ENCODE data around the gene DHRS12.
A peak's percentile ranks its signal among the peaks of the same experiment; 100 is the strongest.

Gene DHRS12

DNA sequence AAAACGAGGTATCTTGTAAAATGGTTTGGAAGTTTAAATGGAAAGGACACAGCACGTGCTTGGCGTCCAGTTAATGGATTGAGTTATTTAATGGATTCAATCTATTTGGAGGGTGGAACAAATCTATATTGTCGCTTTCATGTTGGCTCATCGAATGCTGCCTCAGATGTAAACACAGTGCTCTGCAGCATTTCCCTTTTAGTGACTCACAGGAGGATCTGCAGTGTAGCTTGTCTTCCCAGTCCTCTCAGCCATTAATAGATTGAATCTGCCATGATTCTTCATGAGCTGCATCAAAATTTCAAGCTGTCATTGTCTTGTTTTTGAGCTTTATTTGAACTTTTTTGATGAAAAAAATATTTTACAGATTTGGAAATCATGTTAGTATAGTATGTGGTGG, 44.7 kb downstream of the DHRS12 start:
- DNase-seq (ENCODE audit: low spot score): no peak

DNA sequence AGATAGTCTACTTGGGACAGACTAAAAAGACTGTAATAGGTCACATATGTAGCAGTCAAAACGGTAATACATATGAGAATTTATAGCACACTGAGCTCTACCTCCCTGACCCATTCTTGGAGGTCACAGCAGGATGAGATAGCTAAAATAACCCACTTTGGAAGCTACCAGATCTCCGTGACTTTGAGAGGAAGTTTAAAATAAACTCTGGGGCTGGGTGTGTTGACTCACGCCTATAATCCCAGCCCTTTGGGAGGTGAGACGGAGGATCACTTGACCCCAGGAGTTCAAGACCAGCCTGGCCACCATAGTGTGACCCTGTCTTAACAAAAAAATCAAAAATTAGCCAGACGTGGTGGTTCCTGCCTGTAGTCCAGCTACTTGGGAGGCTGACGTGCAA, 45.3 kb downstream of the DHRS12 start:
- DNase-seq (ENCODE audit: low spot score): no peak

DNA sequence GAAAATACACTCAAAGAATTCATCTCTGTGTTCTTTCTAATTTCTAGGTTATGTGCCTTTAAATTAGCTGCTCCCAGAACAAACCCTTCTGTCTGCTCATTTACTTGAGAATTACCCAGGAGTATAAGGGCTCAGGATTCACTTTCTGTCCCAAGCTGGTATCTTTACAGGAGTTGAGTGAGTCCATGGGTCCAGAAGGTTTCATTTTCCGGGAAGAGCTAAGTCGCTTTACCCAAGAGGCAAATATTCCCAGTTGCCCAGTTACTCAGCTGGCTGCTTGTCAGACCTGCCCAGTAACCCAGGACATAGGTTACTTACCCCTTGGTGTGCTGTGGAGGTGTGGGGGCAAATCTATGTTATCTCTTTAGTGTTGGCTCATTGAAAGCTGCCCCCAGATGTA, 47.3 kb downstream of the DHRS12 start:
- DNase-seq (ENCODE audit: low spot score): no peak

DNA sequence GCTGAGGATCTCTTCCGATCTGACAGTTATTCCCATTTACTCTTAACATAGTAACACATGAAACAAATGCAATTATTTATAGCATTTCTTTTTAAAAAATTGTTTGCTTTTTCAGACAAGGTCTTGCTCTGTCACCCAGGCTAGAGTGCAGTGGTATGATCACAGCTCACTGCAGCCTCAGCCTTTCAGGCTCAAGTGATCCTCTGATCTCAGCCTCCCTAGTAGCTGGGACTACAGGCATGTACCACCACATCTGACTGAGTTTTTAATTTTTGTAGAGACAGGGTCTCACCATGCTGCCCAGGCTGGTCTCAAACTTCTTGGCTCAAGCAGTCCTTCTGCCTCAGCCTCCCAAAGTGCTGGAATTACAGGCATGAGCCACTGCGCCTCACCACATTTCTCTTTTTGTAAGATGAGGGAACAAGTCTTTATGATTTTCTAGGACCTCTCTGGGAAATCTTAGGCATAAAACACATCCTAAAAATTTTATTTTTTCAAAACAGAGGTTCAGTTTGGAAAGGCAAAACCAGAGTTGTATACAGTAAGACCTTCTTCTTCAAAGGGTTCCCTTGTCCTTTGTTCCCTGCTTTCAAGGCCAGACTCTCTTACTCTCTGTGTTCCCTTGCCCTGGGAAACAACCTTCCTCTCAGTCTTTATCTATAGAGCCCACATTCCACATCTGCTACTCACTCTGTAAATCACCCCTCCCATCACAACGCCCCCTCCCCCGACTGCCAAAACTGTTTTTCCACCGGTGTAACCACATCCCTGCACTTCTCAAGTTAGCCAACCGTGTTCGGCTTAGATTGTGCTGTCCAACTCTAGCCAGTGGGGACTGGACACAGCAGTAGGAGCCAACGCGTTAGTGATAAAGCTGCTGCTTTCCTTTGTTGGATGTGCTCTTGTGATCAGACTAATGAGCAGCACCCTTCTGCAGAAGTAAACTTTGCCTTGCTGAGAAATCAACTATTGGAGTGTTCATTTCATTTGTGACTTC, 56.2 kb downstream of the DHRS12 start:
- DNase-seq (ENCODE audit: low spot score): no peak

DNA sequence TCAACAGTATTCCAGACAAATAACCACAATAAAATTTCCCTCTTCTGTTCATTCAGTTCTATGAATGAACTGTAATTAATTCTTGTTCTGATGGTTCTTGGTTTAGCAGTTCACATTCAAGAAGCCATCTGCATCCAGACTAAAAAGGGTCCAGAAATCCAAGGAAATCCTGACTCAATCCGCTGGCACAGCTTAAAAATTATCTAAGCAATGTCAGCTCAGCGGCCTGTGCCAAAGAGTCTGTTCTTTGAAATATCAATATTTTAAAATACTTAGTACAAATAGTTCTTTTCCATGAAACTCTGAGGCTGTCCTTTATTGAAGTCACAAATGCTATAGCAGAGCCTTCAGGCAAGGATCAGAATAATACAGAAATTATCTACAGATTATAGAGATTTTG, 57.2 kb downstream of the DHRS12 start:
- no peak for DNase-seq (ENCODE audit: low spot score)

DNA sequence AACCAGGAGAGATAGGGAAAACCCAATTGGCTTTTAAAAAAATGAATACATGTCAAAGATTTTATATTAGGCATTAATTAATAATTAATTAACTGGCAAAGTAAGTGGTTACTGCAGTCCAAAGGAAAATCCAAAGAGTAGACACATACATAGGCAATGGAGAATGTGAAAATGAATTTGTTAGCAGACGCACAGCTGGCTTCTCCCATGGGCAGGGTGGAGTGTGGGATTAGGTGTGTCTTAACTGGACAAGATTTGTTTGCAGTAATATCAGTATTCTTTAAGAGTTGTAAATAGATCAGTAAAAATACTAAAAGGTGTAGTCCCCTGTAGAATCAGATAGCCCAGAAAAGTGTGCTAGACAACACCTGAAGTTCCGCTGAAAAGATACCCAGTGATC, 58.7 kb downstream of the DHRS12 start:
- no peak for DNase-seq (ENCODE audit: low spot score)

DNA sequence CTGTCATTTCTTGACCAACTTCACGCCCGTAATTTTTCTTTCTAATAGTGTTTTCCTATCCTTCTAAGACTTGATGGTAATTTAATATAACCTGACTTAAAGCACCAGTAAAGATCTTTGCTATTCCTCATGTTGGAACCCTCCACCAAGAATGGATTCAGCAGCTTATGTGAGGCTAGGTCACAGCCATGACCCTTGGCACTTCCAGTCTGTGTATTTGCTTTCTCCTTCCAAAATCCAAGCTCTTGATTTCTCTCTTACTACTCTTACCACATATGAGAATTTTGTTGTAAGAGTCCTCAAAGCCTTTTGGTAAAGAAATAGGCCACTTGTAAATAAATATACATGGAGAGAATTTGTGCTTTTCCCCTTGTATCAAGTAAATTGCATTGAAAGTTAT, 61.4 kb downstream of the DHRS12 start:
- DNase-seq (ENCODE audit: low spot score): no peak

DNA sequence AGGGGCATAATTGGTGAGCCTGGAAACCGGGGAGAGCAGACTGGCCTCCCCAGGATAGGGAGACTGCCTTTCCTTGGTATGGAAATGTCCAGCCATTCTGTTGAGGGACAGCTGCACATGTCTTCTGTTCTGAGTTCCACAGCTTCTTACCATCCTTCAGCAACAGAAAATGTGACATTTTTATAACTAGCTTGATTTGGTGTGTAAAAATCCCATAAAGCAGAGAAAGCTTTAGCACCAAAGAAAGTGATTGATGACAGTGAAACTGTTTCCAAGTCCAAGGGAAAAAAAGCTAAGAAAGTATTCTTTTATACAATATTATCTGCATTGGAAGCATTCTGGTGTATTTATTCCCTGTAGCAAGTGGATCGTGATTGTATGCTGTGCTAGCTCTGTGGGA, 61.9 kb downstream of the DHRS12 start:
- DNase-seq (ENCODE audit: low spot score): no peak

DNA sequence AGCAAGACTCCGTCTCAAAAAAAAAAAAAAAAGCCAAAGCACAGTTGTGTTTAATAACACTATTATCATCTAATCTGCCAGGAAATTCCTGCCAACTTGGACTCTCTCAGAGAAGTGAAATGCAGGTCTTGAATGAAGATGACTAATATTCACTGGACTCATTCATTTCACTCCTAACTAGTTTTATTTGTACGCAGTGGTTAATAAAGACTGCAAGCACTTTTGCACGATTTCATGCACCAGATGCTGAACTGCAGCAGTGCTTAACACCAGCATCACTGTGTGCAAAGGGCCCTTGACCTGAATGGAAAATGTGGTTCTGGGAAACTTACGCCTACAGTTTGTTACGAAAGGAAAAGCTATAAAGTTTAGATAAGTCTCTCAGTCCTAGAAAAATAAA, 63.3 kb downstream of the DHRS12 start:
- no peak for DNase-seq (ENCODE audit: low spot score)

DNA sequence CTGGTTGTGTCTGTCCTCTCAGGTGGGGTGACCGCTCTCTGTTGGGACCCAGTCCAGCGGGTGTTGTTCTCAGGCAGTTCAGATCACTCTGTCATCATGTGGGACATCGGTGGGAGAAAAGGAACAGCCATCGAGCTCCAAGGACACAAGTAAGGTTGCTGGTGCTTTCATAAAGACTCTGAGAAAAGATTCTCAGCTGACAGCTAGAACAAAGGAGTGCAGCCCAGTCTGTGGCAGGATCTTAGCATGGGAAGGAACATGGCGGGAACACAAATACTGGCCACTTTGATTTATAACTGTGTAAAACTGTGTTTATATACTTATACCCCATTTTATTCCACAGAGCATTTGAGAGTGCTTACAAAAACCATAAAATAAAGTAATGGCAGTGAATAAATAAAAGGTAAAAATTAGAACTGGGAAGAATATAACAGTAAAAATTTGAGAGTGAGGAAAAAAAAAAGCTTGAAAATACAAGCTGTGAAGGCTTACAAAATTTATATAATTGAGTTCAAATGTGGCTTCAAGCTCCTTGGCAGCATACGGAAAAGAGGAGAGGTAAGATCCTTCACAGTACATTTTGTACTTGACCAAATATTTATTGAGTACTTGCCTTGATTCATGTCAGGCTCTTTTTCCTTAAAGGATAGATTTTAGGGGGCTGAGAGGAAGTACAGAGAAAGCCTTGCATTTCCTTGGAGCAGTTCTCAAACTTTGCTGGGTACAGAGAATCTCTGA, 64.8 kb downstream of the DHRS12 start:
- no peak for DNase-seq (ENCODE audit: low spot score)

DNA sequence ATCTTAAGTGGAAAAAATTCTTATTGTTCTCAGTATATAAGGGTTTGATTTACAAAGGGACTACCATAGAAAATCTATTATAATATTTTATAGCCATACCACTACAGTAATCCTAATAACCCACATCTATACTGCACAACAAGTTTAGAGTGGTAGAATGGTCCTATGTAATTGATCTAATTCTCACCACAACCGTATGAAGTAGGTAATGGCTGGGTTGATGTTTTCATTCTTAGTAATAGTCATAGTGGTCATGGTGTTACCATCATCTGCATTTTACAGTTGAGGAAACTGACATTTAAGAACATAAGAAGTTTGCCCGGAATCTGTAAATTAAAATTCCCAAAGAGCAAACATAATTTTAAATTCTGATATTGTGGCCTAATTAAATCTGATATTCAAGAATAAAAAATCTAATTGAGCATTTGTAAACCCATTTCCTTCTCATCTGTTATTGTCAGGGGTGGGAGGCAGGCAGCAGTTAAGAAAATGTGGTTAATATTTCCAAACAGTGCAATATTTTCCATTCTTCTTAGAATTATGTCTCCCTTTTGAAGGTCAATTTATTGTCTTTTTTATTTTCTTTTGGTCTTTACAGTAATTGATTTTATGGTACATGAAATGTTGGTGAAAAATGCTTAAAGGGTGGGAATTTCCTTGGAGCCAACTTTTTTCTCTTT, 65.6 kb downstream of the DHRS12 start:
- no peak for DNase-seq (ENCODE audit: low spot score)

DNA sequence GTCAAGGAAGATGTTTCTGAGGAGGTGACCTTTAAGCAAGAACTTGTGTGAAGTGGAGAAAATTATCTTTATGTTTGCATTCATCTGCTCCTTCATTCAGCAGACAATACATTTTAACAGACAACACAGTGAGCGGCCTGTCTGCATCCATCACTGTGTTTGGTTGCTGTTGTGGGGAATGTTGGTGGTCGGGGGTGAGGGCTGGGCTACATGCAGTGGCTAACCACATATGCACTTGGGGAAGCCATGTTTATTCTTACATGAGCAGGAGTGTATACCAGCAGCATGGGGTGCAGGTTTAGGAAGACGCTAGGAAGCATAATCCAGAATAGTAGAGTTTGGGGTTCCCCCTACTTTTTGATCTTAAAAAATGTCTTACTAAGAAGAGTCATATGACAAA, 66.4 kb downstream of the DHRS12 start:
- DNase-seq (ENCODE audit: low spot score): no peak

DNA sequence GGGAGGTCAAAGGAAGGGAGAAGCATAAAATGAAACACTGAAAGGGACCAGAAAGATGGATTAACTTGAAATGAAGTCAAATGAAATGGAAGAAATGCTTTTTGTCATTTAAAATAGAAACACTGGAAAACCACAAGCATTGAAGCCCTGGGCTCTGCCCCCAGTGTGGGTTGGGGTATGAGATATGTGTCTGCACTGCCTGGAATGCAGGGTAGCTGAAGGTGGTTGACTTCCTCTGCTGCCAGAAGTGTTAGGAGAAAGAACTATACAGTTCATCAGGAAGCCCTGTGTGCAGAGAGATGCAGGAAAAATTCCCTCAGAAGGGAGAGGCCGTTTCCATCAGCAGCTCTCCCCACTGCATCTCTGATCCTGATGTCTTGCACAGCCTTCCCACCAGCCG, 69.2 kb downstream of the DHRS12 start:
- no peak for DNase-seq (ENCODE audit: low spot score)

DNA sequence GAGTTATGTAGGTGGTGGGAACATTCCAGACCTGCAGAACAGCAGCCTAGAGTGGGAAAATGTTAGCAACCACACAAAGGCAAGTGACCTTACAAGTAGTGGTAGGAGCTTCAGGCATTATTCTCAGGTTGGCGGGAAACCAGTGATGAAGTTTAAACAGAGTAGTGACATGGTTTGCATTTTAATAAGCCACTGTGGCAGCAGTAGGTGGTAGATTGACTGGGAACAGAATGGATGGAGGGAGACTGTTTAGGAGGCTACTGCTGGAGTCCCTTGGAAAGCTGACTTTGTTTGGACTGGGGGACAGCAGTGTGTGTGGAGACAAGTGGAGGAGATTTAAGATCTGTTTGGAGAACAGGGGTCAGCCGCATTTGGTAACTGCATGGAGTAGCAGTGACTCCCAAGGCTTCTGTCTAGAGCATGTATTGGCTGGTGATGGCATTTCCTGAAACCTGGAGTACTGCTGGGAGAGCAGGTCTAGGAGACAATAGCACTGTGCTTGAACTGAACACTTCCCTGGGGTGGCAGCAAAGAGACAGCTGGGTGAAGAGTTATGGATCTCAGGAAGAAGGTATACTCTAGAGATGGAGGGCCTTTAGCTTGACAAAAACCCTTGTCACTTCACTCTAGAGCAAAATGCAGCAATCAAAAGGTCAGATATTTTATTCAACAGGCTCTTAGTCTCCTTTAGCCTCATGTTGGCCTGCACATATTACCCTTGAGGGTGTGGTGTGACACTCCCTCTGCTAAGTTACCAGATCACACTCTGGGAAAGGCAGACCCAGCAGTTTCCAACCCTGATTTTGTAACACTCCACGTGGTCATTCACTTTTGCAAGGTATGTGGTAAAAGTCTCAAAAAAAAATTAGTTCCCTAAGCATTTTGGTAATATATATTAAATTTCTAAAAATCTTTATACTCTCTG, 70.3 kb downstream of the DHRS12 start:
- peak; percentile 47 for DNase-seq (ENCODE audit: low spot score)

DNA sequence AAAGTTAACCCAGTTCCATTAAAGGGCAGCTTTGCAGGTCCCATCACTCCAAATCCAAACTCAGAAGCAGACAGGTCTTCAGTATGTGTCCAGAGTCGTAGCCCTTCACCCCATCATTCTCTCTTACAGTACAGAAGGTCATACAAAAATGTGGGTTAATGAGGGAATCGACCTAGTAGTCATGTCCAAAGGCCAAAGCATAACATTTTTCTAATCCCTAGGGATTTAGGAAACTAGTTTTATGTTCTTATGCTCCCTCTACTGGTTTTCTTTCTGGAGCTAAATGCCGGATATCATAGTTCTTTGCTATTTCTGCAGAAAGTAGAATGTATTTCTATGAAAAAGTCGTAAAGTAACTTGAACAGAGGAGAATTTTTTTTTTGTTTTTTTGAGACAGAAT, 72.2 kb downstream of the DHRS12 start:
- no peak for DNase-seq (ENCODE audit: low spot score)

DNA sequence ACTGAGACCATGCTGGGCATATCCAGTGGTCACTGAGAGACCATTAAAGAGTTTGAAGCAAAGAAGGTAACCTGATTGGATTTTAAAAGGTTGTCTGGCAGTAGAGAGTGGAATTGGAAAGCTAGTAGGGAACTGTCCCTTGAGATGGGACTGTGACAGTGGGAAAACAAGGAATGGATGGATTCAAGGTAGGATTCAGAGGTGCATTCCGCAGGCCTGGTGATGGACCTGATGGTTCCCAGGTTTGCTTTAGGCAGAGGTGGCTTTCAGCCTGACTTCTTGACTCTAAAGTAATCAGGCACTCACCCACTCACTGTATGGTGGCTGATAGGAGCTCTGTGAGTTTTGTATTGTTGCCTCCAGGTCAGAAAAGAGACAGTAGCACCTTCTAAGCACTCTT, 73.0 kb downstream of the DHRS12 start:
- no peak for DNase-seq (ENCODE audit: low spot score)

DNA sequence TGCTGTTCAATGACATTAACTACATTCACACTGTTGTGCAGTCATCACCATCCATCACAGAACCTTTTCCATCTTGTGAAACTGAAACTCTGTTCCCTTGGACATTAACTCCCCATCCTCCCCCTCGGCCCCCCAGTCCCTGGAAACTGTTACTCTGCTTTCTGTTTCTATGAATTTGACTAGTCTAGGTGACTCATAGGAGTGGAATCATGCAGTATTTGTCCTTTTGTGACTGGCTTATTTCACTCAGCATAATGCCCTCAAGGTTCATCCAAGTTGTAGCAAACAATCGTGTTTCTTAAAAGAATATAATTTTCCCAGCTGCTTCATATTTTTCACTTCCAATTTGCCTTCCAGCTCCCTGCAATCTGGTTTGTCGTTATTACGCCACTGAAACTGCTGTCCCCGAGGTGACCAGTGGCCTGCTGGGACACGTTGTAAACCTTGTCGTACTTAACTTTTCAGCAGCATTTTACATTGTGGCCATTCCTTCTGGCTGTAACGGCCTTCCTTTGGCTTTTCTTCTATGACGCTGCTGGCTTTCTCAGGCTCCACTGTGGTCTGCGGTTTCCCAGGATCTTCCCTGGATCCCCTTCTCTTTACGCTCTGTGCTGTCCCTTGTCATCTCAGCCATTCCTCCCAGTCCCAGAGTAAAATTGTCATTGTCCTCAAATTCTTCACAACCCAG, 74.0 kb downstream of the DHRS12 start:
- DNase-seq (ENCODE audit: low spot score): no peak

DNA sequence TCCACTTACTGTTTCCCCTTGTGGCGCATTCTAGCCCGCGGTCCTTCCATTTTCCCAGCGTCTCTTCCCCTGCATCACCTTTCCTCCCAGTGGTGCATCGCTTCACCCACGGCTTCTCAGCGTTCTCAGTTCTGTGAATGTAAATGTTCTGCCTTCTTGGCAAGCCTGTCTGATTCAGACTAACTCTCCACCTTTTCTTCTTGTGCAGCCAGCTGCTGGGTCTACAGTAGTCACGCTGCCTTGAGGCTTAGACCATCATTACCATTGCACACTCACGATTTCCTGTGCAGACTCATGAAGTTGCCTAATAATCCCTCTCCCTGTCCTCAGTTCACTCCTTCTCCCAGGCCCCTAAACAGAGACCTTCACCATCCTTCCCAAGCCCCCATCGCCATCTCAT, 75.0 kb downstream of the DHRS12 start:
- no peak for DNase-seq (ENCODE audit: low spot score)

DNA sequence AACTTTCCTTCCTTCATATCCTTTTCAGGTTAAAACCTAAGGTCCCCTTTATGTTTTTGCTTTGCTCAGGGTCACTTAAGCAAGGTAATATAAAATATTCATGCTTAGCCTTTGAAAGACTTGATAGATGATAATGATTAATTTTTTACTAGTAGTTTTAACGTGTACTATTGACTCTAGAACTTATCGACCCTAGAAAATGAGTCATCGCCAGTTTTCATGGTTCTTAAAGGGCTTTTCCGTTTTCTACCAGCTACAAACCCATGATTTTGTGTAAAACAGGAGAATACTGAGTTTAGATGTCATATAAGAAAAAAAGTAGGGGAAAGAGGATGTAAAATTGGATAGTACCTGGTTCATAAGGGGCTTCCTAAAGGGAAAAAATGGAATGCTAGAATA, 75.7 kb downstream of the DHRS12 start:
- DNase-seq (ENCODE audit: low spot score): no peak

DNA sequence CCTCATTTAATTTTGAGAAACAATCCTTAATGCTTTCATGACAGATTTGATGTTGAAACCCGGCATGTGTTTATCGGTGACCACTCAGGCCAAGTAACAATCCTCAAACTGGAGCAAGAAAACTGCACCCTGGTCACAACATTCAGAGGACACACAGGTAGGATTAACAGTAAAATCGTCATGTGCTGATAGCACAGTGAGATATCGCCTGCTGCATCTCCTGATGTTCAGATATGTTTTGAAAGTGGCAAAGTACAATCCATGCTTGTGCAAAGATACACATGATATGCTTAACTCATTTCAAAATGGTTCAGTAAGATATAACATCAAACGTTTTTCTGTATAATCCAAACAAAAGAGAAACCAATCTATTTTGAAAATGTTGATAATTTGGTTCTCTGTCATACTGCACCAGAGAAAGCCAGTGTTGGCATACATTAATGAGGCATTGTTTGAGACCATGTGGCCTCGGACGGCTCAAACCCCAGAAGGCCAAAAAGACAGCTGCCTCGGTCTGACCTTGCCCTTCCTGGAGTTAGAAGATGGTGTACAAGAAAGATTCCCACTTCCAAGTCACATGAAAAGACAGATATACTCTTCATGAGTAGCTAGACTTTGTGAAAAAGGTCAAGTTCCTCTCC, 76.2 kb downstream of the DHRS12 start:
- DNase-seq (ENCODE audit: low spot score): no peak
